RWPE1 (cell line): ENCODE measurements around the gene PTK7.
A peak's percentile ranks its signal among the peaks of the same experiment; 100 is the strongest.

Experiments
- CTCF ChIA-PET: fragments of 350-600 bp; sonication (Branson Sonifier 250); formaldehyde crosslinking; extraction: SDS; loops from one replicate; lab custom pipeline; 2021; lab: Yijun Ruan, JAX
- POLR2A ChIA-PET: fragments of 400-600 bp; formaldehyde crosslinking; extraction: SDS; loops from one replicate; lab custom pipeline; 2020; ENCODE audit warnings: antibody characterized with exemption; ENCODE audit not compliant: low non-redundant PET; lab: Yijun Ruan, JAX
- DNase-seq: peaks from one replicate; pipeline ENCODE4 v3.0.0; 2012; ENCODE audit warnings: low spot score
- H3K27ac ChIP-seq: fragments of 450-650 bp; 2 replicates; pipeline ENCODE4 v1.5.1; 2017
- CTCF ChIP-seq: fragments of 450-650 bp; conservative IDR thresholded peaks from 2 replicates; pipeline ENCODE4 v1.5.1; 2017; ENCODE audit warnings: low read depth, mild to moderate bottlenecking

Gene PTK7

GRCh38 chr6:43053545-43054205 lies 22.4 kb upstream of the PTK7 start, which contains the start of gene CUL7:
Gene CUL7, minus strand, starts transcription at chr6:43053851. Its CDS starts 1,063 bp downstream, at chr6:43052788.
- peak within 1 kb of the TSS; percentile 86 for H3K27ac ChIP-seq
- ChIA-PET POLR2A (interaction anchor here (0.6 to 2.0 kb wide), 5 partner anchors 9 to 135 kb away, joined by 3 to 4 read pairs (median 3); partner anchors contain the start of gene PEX6), CTCF (interaction anchor here (0.9 kb wide), 1 partner anchor 90 kb away, joined by 4 read pairs; no protein-coding TSS in a partner anchor)
- no peak for TF ChIP-seq CTCF
- DNase-seq: peak; percentile 98

GRCh38 chr6:43054206-43054943 lies 21.7 kb upstream of the PTK7 start:
- peak overlapping the region; percentile 86 for H3K27ac ChIP-seq
- no peak for DNase-seq
- ChIA-PET POLR2A (interaction anchor here (0.5 to 2.0 kb wide), 6 partner anchors 9 to 478 kb away, joined by 3 to 4 read pairs (median 3); partner anchors contain the start of gene PEX6), CTCF (interaction anchor here (0.7 to 0.9 kb wide), 3 partner anchors 23 to 153 kb away, joined by 3 to 5 read pairs (median 4); no protein-coding TSS in a partner anchor)
- no peak for TF ChIP-seq CTCF

- peak overlapping the region; percentile 86 for H3K27ac ChIP-seq
- POLR2A ChIA-PET: no interaction called here
- CTCF ChIA-PET: no interaction called here
- DNase-seq: no peak
- TF ChIP-seq CTCF: no peak
Measured at GRCh38 chr6:43055966-43056365, 20.1 kb upstream of the PTK7 start.

GRCh38 chr6:43058531-43058930 lies 17.6 kb upstream of the PTK7 start:
- ChIA-PET POLR2A (interaction anchor here (0.9 kb wide), 1 partner anchor 17 kb away, joined by 3 read pairs; the partner anchor contains the start of gene PTK7), CTCF (interaction anchor here (0.6 kb wide), 1 partner anchor 240 kb away, joined by 3 read pairs; the partner anchor contains the start of gene SLC22A7)
- no peak overlapping the region for H3K27ac ChIP-seq
- TF ChIP-seq CTCF: no peak
- no peak for DNase-seq

- ChIA-PET POLR2A (interaction anchor here (0.7 to 0.9 kb wide), 2 partner anchors 17 to 80 kb away, joined by 3 to 6 read pairs; partner anchors contain the start of gene PTK7), CTCF (interaction anchor here (0.7 to 2.9 kb wide), 2 partner anchors 52 to 84 kb away, joined by 3 to 11 read pairs; no protein-coding TSS in a partner anchor)
- DNase-seq: peak; percentile 99
- TF ChIP-seq CTCF: no peak
- H3K27ac ChIP-seq: peak within 1 kb of the TSS; percentile 85
Measured at GRCh38 chr6:43059168-43060033, 16.7 kb upstream of the PTK7 start, which contains the start of the genes KLC4 and MRPL2. Gene KLC4, plus strand, starts transcription at chr6:43059631. Its CDS starts 1,705 bp downstream, at chr6:43061336. Gene MRPL2, minus strand, starts transcription at chr6:43059434. Its CDS starts 53 bp downstream, at chr6:43059381.
